HG02852 (cell line): ENCODE results near the gene VSIG10.
"Not testable (repeated sequence)": the region's sequence is repeated elsewhere in the genome, so short reads cannot be mapped to it uniquely, and the experiment has no call there.

Experiments
- ATAC-seq: cut with Tn5 transposase; IDR thresholded peaks from one replicate; pipeline ENCODE4 v1.9.1; 2021; ENCODE audit warnings: mild to moderate bottlenecking, moderate library complexity; ENCODE audit not compliant: unreplicated experiment

The VSIG10 gene, protein sequence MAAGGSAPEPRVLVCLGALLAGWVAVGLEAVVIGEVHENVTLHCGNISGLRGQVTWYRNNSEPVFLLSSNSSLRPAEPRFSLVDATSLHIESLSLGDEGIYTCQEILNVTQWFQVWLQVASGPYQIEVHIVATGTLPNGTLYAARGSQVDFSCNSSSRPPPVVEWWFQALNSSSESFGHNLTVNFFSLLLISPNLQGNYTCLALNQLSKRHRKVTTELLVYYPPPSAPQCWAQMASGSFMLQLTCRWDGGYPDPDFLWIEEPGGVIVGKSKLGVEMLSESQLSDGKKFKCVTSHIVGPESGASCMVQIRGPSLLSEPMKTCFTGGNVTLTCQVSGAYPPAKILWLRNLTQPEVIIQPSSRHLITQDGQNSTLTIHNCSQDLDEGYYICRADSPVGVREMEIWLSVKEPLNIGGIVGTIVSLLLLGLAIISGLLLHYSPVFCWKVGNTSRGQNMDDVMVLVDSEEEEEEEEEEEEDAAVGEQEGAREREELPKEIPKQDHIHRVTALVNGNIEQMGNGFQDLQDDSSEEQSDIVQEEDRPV

DNA sequence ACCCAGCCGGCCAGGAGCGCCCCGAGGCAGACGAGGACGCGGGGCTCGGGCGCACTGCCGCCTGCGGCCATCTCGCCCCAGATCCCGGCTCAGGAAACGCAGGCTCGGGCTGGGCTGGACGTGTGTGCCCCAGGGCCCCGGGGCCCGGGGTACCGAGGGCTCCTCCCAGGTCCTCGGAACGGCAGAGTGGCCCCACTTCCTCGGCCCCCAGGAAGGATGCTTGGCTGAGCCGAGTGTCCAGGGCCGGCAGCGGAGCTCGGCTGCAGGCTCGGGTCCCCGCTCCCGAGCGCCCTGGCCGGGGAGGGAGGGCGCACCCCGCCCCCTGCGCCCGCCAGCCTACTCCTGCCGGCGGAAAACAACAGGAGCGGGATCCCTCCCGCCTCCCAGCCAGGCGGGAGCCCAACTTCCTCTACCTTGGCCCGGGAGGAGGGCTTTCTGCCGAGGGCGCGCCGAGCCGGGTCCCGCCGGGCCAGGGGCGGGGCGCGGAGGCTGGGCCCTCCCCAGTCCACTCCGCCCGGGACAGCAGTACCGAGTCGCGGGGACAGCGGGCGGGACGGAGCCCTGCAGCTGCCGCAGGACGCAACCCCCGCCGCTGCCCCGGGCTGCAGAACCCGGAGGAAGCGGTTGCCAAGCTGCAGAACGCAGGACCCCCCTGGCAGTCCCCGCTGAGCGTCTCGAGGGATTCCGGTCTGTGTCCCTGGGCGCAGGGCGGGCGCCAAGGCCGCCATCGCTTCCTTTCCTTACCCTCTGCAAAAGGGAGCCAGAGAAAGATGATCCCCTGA is at the start of gene VSIG10:
VSIG10 (minus strand) TSS at position 411 of the 782 bp plus-strand sequence; CDS start at position 71, 340 bp downstream.
- ATAC-seq = no peak

DNA sequence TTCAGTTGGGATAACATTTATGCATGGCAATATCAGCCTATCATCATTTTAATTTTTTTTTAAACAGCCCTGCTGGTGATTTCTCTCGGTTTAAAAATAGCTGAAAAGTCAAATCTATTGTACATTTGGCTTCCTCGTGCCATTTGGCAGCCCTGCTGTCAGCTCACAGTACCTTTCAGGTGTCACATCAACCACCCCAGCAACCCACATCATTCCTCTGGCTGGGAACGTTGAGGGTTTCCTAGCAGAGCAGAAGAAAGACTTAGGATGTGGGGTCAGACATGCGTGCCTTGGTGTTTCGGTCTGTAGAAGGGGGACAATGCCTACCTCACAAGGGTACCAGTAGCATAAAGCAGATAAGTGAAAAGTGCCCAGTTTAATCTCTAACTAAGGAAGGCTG is 47.9 kb upstream of the VSIG10 start:
- no peak for ATAC-seq

DNA sequence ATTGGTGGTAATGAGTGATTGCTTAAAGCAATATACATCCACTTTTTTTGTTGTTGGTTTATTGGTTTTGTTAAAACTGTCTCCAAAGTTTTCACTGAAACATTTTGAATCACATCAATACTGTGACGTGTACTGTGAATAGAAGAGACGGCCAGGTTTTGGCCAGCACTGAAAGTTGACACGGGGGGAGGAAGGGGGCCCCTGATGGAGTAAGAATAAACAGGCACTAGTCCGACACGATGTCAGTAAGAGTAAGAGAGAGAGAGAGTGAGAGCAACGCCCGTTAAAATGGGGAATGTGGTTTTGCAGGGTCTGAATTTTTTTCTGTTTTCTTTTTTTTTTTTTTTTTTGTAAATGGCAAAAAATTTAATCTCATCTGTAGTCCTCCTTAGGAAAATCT is 46.8 kb upstream of the VSIG10 start:
- no peak for ATAC-seq

DNA sequence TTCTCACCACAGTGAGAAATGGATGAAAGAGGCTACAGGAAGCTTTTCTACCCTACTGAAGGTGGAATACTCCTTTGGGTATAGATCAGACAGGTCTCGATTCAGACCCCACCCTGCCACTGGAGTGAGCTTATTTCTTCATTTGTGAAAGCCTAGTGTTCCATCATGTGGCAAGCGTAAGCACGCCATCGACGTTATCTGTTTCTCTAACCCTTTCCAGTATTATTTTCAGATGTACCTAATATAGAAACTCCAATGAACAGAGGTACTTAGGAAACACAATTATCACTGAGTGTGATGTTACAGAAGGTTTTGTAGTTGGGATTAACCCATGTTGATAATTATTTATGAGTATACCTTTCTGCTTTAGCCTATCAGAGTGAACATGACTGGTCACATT is 44.5 kb upstream of the VSIG10 start:
- no peak for ATAC-seq

DNA sequence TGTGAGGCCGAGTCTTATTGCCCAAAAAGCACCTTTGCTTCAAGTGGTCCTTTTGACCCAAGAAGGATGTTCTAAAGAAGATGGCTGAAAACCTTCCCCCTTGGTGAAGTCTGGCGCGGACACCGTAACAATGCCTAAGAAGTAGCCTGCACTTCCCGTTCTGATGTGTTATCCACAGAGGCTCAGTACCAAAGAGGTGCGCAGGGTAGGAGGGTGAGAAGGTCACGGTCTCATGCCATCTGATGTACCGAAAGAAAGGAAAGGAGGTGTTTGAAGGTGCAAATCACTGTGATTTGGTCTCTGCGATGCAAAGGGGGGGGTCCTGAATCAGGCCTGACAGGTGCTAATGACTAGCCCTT is 42.0 kb upstream of the VSIG10 start:
- no peak for ATAC-seq

DNA sequence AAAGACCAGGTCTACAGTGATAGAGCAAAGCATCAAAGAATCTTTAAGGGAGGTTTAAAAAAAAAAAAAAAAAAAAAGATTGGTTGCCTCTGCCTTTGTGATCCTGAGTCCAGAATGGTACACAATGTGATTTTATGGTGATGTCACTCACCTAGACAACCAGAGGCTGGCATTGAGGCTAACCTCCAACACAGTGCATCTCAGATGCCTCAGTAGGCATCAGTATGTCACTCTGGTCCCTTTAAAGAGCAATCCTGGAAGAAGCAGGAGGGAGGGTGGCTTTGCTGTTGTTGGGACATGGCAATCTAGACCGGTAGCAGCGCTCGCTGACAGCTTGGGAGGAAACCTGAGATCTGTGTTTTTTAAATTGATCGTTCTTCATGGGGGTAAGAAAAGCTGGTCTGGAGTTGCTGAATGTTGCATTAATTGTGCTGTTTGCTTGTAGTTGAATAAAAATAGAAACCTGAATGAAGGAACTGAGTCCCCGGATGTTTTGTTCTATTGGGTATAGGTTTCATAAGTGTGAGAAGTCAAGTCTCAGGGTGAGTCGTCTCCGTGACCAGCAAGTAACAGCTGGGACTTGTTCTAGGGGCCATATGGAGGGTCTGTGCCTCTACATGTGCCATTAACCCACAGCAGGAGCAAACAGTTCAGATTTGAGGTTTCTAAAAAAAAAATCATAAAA is 41.4 kb upstream of the VSIG10 start:
- peak; percentile 65 for ATAC-seq

DNA sequence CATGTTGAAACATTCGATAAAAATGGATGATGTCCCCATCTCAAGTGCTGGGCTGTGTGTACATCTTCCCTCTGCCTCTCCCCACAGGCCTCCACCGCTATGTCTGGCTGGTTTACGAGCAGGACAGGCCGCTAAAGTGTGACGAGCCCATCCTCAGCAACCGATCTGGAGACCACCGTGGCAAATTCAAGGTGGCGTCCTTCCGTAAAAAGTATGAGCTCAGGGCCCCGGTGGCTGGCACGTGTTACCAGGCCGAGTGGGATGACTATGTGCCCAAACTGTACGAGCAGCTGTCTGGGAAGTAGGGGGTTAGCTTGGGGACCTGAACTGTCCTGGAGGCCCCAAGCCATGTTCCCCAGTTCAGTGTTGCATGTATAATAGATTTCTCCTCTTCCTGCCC is 40.7 kb upstream of the VSIG10 start:
- no peak for ATAC-seq

DNA sequence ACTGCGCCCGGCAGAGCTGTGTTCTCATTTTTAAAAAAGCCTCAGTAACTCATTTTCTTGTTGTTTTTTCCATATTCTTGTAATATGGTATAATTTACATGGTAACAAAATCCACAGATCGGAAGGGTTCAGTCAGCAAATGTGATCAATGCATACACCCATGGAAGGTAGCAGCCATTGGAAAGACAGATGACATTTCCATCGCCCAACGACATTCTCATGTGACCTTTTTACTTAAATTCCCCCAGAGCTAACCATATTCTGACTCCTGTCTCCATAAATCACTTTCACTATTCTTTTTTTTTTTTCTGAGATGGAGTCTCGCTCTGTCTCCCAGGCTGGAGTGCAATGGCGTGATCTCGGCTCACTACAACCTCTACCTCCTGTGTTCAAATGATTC is 37.0 kb upstream of the VSIG10 start:
- ATAC-seq = no peak

DNA sequence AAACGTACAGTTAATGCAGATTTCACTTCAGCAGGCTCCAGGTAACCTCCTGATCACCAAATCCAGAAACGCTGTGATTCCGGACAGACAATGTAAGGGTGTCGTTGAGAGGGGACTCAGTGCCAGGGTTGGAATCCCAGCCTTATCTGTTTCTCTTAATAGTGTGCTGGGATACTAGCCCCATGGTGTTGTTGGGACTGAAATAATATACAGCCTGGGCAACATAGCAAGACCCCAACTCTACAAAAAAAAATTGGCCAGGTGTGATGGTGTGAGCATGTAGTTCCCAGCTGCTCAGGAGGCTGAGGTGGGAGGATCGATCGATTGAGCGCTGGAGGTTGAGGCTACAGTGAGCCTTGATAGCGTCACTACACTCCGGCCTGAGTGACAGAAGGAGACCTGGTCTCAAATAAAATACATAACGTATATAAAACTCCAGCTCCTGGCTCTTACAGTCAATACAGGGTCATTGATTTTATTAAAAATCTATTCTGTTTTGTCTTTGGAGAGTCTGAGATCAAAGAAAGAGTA is 33.4 kb upstream of the VSIG10 start:
- ATAC-seq = no peak

DNA sequence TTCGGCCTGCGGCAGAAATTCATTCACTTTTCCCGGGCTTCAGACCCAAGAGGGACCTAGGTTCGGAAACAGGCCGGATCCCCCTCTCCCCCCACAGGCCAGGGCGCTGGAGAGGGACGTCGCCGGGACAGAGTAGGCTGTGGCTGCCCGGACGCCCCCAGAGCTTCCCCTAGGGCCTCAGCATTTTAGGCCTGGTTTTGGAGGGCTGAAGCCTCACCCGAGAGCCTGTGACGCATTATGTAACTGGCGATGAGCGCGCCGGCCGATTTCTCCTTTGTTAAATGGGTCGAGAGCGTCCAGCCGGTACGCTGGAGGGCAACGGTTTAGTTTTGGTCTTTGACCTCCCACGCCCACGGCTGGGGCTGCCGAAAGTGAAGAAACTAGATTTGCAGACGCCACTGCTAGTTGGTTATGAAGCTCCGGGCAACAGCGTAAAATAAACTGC is 32.8 kb upstream of the VSIG10 start:
- peak; percentile 34 for ATAC-seq

DNA sequence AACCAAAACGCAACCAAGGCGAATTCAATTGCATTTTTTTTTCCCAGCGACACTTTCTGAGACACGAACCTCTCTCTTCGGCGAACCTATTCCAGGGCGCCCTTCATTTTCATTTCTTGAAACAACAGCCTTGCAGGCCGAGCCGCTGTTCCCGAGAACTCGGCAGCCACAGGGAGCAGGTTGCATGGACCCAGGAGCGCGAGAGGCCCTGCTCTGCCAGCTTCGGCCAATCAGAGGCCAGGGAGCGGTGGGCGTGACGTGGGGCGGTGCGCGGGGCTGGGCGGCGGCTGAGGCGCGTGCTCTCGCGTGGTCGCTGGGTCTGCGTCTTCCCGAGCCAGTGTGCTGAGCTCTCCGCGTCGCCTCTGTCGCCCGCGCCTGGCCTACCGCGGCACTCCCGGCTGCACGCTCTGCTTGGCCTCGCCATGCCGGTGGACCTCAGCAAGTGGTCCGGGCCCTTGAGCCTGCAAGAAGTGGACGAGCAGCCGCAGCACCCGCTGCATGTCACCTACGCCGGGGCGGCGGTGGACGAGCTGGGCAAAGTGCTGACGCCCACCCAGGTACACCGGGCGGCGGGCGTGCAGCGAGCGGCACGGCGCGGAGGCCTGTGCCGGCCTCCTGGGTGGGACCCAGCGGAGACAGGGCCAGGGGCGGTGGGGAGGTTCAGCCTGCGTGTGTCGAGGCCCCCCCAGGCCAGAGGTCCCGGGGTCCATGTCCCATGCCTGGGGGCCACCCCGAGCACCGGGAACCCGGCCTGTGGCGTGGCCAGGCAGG is 32.2 kb upstream of the VSIG10 start, which contains the start of gene PEBP1:
PEBP1 (plus strand) TSS at position 337 of the 771 bp plus-strand sequence; CDS start at position 423, 86 bp downstream.
- peak; percentile 95 for ATAC-seq

DNA sequence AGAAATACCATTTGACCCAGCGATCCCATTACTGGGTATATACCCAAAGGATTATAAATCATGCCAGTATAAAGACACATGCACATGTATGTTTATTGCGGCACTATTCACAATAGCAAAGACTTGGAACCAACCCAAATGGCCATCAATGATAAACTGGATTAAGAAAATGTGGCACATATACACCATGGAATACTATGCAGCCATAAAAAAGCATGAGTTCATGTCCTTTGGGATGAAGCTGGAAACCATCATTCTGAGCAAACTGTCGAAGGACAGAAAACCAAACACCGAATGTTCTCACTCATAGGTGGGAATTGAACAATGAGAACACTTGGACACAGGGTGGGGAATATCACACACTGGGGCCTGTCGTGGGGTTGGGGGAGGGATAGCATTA is 25.6 kb upstream of the VSIG10 start:
- not testable (repeated sequence) for ATAC-seq

DNA sequence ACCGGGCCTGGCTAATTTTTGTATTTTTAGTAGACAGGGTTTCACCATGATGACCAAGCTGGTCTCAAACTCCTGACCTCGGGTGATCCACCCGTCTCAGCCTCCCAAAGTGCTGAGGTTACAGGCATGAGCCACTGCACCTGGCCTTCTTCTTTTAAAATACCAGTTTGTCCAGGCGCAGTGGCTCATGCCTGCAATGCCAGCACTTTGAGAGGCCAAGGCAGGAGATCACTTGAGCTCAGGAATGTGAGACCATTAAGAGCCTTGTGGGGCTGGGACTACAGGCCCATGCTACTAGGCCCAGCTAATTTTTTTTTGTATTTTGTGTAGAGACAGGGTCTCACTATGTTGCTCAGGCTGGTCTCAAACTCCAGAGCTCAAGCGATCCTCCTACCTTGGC is 24.1 kb upstream of the VSIG10 start:
- no peak for ATAC-seq

DNA sequence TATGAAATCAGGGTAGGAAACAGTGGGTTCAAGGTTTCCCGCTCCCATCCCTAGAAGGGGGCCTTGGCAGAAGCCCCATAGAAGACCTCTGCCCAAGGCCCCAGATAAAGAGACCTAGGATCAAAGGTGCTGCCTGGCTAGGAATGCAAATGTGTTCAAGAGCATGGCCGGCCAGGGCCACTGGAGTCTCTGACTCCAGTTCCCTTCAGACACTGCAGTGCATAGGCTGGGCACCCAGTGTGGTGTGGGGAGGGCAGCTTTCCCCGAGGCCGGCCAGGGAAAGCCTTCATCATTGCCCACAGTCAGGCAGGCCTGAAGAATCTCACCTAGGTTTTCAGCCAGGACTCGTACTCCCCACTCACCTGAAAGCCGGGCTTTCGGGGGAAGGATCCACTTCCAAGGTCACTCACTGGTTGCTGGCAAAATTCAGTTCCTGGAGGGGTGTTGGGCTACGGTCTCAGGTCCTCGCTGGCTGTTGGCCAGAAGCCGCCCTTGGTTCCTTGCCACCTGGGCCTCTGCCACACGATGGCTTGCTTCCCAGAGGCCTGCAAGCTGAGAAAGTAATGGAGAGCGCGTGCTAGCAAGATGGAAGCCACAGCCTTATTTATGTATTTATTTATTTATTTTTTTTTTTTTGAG is 22.4 kb upstream of the VSIG10 start:
- no peak for ATAC-seq

DNA sequence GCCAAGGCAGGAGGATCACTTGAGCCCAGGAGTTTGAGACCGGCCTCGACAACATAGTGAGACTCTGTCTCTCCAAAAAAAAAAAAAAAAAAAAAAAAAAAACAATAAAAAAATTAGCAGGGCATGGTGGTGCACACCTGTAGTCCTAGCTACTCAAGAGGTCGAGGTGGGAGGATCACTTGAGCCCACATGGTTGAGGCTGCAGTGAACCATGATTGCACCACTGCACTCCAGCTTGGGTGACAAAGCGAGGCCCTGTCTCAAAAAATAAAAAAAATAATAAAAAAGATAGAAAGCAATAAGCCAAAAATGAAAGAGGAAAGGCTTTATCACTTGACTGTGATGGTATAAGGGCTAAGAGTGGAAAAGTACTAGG is 21.9 kb upstream of the VSIG10 start:
- no peak for ATAC-seq

DNA sequence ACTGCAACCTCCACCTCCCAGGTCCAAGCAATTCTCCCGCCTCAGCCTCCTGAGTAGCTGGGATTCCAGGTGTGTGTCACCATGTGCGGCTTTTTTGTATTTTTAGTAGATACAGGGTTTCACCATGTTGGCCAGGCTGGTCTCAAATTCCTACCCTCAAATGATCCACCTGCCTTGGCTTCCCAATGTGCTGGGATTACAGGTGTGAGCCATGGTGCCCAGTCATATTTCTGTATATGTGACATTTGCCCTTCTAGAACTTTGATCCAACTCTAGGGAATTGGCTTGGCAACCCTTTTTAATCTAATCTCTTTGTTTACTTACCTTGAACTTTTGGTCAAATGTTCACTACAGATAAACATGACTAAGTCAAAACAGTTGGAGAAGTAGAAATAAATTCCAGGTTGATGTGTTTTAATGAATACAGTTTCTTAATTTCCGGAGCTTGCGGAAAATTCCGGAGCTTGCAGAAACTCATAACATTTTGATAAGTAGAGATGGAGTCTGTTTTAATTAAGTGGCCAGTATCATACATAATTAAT is 20.6 kb upstream of the VSIG10 start:
- ATAC-seq = no peak

DNA sequence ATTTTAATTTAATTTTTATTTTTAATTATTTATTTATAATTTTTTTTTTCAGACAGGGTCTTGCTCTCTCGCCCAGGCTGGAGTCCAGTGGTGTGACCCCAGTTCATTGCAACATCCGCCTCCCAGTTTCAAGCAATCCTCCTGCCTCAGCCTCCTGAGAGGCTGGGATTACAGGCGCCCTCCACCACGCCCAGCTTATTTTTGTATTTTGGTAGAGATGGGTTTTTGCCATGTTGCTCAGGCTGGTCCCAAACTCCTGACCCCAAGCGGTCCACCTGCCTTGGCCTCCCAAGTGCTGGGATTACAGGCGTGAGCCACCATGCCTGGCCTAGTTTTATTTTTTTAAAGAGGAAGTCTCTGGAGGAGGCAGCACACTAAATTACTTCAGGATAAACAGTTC is 18.5 kb upstream of the VSIG10 start:
- no peak for ATAC-seq

DNA sequence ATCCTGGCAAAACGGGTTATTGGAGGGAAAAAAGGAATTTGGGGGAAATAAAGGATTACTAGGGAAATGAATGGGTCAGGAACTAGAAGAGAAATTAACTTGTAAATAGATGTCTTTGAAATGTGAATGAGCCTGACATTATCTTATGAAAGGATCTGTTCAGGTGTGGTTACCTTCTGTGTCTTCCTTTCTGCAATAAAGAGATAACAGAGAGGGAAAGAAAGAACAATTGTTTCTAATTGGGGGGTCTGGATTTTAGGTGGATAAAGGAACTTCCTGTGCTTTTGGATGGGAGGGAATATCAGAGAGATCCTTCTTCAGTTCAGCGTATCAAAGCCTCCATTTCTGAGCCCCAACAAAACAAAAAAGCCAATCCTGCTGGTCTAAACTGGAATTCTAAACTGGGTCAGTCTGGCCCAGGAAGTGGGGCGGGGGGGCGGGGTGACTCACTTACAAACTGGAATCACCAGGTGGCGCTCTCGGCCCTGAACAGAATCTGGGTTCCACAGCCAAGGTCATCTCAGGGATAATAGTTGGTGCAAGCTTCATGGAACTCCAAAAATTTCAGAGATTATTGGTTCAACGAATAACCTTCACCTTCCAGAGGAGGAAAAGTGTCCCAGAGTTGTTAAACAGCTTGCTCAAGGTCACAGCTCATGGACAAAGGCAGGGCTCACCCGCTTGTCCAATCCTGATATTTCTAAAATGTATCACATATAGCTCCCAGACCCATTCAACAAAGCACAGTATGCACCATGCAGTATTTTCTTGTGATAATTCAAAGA is 17.0 kb upstream of the VSIG10 start:
- ATAC-seq = no peak

DNA sequence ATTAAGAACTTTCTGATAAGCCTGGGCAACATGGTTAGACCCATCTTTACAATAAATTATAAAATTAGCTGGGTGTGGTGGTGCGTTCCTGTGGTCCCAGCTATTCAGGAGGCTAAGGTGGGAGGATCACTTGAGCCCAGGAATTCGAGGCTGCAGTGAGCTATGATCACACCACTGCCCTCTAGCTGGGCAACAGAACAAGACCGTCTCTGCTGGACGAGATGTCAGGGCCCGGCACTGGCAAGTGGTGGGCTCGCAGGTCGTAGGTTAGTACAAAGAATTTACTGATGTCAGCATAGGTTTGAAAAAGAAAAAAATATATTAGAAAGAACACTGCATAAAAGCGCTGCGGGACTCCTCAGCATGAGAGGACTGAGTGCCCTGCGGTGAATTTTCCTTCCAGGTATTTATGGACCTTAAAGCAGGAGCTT is 15.7 kb upstream of the VSIG10 start:
- no peak for ATAC-seq
